ENCODE data around the gene HMOX2.

GRCh38 chr16:4525634-4526277, 49.6 kb downstream of the HMOX2 start:
- TF ChIP-seq EZH2 (IDR thresholded peaks at IDR 0.05; ENCODE audit: low read length) (no peak), CTCF (optimal IDR thresholded peaks at IDR 0.05 in 1 of 3, IDR thresholded peaks at IDR 0.05 in 1 of 3, conservative IDR thresholded peaks at IDR 0.05 in 1 of 3; ENCODE audit: extremely low read depth in 1 of 3, insufficient read depth in 2 of 3, low read length in 3 of 3) (no peak)
